Inflammatory macrophage treated with lipopolysaccharide for 1 hour (primary cell): ENCODE results near the gene CPA1.

Experiments
- DNase-seq, 2 donors: peaks; one replicate each; pipeline ENCODE4 v3.0.0-alpha.2; 2020 to 2022

Gene CPA1

GRCh38 chr7:130432886-130433285 lies 52.6 kb downstream of the CPA1 start:
- no peak for DNase-seq

GRCh38 chr7:130433301-130433700 lies 53.0 kb downstream of the CPA1 start:
- no peak for DNase-seq

GRCh38 chr7:130435311-130435854 lies 55.1 kb downstream of the CPA1 start:
- DNase-seq = no peak

- DNase-seq = no peak
Measured at GRCh38 chr7:130436253-130436652, 56.0 kb downstream of the CPA1 start.
